ENCODE results near the gene RHOBTB3.
"Not testable (repeated sequence)": the region's sequence is repeated elsewhere in the genome, so short reads cannot be mapped to it uniquely, and the experiment has no call there.

RHOBTB3 gene

DNA sequence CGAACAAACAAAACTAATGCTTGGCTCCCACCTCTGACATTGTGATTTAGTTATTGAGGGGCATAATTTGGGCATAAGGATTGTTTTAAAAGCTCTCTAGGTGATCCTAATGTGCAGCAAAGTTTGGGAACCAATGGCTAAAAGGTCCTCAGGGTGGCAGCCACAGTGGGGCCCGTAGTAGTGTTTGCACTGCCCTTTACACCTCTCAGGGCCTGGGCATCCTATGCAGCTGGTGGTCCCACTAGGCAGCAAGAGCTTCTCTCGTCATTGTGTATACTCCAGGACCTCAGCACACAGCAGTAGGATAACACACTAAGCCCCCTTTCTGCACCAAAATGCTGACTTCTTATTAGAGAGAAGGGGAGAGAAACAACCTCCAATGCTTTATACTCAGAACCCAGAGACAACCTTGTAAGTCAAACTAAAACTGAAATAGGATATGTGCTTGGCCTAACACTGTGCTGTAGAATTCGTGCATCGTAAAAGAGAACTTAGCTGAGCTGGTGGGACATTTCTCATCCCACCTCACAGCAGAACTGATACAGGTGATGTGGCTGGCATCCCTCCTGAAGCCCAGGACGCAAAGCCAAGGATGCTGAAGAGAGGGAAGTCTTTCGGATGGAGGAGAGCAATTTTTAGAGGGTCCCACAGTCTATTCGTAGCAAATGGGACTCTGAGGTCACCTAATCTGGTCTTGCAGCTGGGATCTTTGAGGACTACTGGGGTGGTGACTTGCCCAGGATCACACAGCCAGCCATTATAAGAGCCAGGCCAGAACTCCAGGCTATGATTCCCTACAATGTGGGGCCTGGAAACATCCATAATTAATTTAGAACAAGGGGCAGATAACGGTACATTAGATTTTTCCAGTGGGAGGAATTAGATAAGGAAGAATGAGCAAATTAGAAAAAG is 90.2 kb downstream of the RHOBTB3 start:
- DNase-seq (ENCODE audit: low read depth): no peak

DNA sequence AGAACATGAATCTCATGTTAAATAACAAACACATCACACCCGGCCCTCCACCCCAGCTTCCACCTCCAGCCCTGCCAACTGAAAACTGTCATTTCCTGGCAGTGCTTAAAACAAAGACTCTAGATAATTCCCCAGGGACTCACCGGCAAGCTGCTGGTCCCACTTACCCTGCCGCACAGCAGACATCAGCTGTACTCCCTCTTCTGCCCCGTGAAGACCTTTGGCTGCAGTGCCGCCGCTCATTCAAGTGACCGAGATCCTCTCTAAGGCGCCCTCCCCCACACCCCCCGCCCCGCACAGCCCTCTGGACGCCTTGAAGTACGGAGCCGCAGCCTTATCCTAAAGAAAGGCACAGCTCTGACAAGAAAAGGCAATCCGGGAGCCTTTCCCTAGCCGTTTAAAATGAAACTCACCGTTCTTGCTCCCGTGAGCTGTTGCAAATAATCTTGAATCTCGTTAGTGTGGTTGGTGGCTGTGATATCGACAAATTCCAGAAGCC is 91.0 kb downstream of the RHOBTB3 start:
- DNase-seq (ENCODE audit: low read depth): no peak

DNA sequence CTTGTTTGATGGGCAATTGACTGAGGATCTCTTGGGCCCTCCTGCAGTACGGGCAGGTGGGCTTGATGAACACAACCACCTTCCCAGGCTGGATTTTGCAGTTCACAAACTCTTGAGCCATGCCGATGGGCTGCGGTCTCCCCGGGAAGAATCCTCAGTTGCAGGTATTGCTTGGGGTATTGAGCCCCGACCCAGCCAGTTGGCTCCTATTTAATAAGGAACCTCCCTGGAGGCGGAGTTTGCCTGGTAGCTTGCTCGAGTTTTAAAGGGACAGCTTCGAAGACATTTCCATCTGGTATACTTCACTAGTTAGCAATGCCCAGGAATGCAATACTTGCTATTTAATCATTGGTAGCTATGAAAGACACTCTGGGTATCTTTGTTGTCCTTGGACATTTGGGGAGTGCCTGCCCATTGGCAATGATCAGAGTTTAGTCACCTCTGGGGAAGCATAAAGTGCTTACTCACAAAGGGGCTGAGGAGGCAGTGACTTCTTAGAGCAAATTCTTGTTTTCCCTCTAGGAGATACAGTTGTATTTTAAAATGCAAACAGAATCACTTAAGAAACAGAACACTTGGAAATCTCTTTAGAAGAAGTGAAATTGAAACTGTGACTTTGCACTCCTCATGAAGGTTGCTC is 91.5 kb downstream of the RHOBTB3 start, which contains the start of gene GLRX:
Gene GLRX (minus strand): TSS at position 185 of the 640 bp plus-strand sequence. CDS start 64 bp downstream, at position 121.
- no peak for DNase-seq (ENCODE audit: low read depth)

DNA sequence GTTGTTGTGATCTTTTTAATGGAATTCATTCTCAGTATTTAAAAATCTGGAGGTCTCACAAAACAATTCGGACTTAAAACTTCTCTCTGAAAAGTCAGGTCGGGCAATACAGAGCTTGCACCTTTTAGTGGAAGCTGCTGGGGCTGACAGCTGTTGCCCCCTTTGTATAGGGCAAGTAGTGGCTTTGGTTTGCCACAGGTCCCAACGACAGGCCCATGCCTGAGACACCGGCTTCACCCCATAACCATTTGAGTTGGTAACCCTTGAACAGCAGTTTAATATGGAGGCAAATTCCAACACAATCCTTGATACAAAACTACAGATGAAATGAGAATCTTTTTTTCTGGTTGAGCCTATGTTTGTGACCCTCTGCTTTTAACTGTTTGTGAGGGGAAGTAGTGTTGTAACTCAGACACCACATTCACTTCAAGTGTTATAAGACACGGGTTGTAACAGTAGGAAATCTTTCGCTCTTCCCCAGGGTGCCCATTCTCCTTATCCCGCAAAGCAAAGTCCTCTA is 92.1 kb downstream of the RHOBTB3 start:
- DNase-seq (ENCODE audit: low read depth): no peak

DNA sequence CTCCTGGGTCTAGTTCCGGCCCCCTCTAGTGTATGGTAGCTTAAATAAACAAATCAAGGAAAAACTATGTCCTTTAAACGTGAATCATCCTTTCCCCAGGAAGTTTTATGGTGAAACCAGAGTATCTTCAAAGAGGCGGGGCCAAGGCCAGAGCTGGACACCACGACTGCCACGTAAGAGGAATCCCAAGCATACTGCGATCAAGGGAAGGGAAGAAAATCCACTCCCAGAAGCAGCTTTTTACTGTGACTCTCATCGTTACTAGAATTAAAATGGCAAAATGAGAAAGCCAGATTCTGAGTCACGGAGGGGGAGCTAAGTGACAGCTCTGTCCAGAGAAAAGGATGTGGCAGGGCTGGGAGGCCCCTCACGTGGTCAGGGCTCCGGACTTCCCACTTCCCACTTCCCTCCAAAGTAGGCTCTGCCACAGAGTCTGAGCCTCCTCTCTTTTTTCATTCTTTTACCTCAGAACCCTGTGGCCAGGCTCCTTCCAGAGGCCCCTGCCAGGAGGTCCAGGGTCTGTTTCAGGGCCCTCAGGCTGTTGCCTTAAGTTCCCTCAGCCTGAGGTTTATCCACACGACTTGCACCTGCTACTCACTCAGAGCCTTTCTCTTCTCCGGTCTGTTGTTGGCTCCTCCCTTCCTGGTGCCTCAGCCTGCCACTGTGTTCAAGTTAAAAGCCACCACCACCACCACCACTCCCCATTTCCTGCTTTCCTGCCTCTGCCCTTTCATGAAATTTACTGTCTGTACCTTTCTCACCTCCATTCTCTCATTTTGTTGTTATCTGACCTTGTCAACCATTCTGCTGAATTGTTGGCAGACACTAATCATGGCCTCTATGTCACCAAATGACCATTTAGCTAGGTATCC is 92.8 kb downstream of the RHOBTB3 start:
- no peak for DNase-seq (ENCODE audit: low read depth)

DNA sequence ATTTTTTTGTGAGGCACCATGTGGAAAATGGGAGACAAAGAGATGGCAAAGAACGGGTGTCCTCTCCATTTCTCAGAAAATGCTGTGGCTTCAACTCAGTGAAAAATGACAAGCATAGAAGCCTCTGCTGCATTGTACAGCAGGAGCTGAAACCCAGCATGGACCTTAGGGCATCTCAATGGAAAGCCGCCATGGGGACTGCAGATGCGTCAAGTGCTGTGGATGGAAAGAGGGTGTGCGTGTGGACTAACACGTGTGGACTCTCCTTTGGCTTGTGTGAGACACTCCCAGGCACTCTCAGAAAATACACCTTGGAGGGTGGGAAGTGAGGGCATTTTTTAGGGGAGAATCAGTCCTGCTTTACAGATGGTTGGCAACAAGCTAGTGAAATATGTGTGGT is 93.6 kb downstream of the RHOBTB3 start:
- DNase-seq (ENCODE audit: low read depth): no peak

DNA sequence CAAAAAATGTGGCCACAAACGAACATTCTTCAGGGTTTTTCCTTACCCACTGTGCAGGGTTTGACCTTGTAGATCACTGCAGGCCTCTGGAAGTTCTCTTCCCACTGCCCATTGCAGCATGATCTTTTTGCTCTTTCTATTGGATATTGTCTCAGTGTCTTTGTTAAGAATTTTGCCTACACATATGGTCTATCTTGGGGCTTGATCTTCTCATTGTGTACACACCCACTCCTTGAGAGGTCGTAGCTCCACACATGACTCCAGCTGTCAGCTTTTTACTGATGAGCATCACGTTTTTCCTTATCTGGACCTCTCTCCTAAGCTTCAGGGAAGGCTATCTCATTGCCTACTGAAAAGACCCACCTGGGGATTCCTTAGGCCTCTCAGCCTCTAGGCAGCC is 94.4 kb downstream of the RHOBTB3 start:
- DNase-seq (ENCODE audit: low read depth): no peak

DNA sequence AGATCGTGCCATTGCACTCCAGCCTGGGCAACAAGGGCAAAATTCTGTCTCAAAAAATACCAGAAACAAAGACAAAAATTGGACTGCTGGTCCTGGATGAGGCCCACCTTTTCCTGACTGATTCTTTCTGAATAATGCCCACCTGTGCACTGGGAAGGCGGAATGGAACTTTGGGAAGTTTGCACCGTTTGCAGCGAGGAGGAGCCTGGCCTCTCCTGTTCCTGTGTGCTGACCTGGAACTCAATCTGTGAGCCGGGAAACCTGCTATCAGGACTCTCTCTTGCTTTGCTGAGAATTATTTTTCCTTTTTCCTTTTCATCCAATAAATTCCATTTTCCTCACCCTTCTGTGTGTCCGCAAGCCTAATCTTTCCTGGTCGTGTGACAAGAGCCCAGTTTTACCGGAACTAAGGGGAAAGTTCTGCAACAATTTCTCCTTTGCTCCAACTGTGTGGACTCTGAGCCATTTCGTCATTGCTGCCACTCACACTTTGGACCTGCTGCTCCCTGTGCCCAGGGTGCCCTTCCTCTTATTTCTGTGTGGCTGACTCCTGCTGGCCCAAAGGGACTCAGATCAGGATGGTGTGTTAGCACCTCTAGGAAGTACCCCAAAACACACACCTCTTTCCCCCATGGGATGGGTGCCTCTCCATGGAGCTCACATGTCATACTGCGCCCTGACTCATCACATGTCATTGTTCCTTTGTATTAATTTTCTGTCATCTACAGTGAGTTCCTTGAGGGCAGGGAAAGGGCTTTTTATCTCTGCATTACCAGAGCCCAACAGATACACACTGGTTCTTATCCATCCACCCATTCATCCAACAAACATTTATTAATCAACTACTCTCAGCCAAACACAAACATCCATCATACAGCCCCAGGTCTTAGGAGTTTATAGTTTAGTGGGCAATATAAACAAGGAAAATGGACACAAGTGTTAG is 96.1 kb downstream of the RHOBTB3 start:
- DNase-seq (ENCODE audit: low read depth): no peak

DNA sequence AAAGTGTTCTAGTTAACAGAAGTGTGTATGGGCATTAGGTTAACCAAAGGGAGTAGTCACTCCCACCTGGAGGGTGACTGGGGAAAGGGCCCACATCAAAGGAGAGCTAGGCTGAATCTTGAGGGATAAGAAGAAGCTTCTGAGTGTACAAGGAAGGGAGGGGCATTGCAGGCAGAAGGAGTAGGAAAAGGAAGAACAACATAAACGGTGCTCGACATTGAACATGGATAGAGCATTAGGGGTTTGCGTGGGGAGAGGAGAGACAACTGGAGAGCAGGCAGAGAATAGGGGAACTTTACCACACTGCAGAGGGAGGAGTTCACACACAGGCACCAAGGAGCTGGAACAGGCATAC is 96.7 kb downstream of the RHOBTB3 start:
- no peak for DNase-seq (ENCODE audit: low read depth)

DNA sequence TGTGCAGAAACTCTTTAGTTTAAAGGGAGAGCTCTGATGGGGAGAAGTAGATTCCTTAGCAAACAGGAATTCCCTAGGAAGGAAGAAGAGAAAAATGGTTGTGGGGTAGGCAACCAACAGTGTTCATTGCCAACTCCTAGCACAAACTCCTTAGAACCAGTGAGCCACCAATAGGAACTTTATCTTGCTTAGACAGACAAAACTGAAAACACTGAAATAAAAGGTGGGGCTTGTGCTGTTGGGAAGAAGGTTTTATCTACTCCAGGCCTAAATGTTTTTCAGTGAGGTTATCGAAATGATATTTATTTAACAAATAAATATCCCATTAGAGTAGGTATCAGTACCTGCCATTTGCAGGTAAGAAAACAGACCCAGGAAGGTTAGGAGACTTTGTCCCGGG is 99.1 kb downstream of the RHOBTB3 start:
- DNase-seq (ENCODE audit: low read depth): no peak

DNA sequence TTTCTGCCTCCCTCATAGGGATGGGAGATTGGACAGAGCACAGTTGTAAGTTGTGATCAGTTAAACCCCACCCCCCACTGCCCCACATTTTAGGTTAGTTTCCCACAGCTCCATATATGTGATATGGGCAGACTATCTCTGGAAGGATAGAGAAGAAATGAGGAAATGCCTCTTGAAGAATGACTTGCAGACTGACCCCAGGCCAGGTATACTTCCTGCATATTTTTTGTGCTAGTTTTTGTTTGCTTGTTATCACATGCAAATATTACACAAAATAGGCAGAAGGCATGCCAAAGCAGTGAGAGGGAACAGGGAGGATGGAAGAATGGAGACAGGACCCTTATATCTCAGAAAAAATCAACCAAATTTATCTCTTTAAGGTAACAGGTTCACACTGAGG is 101.5 kb downstream of the RHOBTB3 start:
- DNase-seq (ENCODE audit: low read depth): no peak

DNA sequence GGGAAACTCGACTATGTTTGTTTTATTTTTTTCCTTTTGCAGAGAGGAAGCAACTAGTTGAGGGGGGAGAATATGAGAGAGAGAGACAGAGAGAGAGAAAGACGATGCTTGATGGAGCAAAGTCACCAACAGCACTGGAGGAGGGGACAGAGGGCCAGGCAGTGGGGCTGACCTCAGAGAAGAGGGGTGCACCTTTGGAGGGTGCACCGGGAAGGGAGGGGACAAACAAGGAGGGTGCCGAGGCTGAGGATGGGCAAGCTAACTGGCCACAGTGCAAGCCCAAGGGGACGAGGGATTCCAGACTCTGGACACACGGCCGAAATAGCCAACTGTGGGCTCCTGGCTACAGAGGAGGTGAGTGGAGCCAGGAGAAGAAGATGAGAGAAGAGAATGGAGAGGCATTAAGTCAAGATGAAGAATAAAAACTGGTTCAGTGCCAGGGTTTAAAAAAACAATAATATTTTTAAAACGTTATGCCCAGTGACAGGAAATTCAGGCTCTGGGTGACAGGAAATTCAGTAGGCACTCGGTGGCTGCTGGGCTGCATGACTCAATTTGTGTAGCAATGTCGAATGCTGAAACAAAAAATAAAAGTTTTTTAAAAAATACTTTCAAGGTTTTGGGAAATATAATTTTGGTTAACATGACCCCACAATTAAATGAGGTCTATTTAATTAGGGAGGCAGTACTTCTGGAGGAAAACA is 104.7 kb downstream of the RHOBTB3 start:
- DNase-seq (ENCODE audit: low read depth): no peak

DNA sequence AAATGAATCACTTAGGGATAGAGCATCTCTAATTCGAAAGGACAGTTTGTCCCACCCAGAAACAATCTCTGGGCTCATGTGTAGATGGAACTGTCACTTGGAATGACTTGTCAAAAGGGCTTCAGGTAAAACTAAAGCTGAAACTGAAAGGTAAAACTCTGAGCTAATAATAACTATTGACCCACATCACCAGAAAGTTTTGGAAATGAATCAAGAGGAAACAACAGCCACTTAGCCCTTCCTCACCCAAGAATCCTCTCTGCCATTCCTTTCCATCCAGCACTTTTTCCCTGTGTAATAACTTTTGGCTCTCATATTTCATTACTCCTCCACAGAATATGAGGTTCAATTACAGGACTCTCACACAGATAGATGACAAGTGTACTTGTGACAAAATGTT is 105.4 kb downstream of the RHOBTB3 start:
- DNase-seq (ENCODE audit: low read depth): no peak

DNA sequence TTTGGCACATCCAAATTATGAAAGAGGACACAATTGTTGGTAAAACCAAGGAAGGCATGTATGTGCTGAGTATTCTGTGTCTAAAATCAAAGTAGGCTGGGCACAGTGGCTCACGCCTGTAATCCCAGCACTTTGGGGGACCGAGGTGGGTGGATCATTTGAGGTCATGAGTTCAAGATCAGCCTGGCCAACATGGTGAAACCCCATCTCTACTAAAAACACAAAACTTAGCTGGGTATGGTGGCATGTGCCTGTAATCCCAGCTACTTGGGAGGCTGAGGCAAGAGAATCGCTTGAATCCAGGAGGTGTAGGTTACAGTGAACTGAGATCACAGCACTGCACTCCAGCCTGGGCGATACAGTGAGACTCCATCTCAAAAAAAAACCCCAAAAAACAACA is 105.8 kb downstream of the RHOBTB3 start:
- not testable (repeated sequence) for DNase-seq (ENCODE audit: low read depth)

DNA sequence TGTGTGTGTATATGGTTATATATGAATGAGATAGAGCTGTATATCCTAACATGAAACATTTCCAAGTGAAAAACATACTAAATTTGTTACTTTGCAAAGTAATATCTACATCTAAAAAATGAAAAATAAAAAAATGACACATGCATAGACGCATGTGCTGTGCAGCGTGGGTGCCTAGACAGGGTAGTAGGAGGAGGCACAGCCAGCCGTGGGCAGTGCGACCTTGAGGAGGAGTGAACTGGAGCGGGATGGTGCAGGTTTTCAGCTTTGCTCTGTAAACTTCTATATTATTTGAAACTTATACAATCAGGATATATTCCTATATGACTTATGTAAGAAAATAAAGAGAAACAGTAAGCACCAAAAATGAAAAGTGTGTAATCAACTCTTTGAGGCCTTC is 106.4 kb downstream of the RHOBTB3 start:
- DNase-seq (ENCODE audit: low read depth): no peak

DNA sequence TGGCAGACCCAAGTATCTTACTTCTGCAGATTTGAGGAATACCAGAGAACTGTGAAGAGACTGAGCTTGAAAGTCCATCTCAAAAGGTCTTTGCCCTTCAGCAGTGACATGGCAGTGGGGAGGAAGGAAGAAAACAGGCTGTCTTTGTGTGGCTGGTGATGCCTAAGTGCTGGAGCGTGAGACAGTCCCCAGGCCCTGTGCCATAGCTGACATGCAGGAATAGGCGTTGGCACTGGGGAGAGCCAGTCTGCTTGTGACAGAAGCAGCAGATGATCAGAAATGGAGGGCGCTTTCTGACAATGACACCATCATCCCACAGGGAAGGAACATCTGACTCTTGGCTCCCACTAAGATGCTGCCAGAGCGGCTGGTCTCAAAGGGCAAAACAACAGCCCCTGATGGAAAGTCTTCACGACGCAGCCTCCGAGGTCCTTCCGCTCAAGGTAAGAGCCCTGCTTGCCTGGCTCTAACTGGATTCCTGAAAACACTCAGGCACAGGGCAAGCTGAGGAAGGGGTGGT is 106.9 kb downstream of the RHOBTB3 start:
- DNase-seq (ENCODE audit: low read depth): no peak

DNA sequence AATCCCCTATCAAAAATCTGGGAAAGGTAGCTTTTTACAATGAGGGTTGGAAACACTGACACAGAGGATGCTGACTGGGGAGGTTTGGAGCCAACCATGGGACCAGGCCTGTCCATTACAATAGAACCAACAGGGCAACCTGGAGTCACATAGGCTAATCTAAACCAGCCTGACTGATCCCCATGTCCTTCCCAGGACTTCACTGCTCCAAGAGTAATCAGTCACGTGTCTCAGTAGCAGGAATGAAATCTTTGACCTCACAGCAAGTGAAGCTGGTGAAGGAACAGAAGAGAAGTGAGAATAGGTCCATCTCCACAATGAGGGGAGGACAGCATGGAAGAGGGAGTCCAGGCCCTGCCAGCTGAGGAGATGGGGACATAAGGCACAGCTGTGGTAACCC is 107.4 kb downstream of the RHOBTB3 start:
- no peak for DNase-seq (ENCODE audit: low read depth)

DNA sequence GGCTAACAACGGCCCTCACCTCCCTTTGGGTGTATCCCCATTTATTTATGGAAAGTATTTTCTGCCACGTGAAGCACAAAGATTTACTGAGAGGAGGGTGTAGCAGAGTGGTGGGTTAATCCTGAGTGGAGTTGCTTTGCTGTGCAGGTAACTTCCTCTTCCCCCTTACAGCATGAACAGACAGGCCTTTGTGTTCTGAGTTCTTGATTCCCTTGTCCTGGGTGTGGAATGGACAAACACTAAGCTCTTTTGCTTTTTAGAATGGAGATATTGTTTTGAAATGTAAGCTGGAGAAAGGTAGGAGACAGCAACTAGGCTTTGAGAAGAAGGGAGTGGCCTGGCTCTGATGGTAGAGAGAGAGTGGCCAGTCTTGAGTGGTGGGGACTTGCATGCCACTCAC is 108.5 kb downstream of the RHOBTB3 start:
- no peak for DNase-seq (ENCODE audit: low read depth)

DNA sequence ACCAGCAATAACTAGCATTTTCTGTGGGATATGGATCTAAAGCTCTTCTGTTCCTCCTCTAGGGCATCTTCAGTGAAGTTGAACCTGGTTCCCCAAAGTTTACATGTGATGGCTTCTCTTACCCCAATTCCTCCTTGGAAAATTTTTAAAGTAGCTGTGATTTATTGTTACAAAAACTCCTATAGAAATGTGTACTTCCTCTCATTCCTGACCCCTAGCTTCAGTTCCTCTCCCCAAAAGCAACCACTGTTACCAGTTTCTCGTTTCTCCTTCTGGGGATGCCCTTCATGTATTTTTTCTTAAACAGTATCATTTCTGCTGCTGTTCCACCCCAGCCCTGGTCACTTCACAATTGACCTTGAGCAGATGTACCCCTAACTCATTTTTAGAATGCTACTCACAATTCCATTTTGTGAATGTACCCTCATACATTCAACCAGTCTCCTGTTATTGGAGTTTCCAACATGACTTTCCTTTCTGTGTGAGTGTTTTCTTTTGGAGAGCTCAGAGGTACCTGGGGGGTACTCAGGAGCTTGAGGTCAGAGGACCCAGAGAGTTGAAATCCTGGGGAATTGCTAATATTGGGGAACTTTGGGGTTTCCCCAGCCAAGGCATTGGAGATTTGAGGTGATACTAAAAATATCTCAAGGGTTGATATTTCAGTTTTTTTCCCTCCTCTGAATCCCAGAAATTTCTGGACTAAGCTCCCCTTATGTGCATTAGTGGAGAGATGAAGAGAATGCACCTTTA is 110.0 kb downstream of the RHOBTB3 start:
- DNase-seq (ENCODE audit: low read depth): no peak

Data from stimulated activated CD8-positive, alpha-beta memory T cell treated with anti-CD3 and anti-CD28 coated beads, Interleukin-7, amount 100 ng/mL, for 24 hours (primary cell).